ENCODE measurements around the gene ZNF326.

ZNF326 gene

GRCh38 chr1:89957107-89957506, 37.8 kb upstream of the ZNF326 start:
- Histone ChIP-seq H2BK15ac (ENCODE audit: low read length) (no peak overlapping the region), H2BK120ac (ENCODE audit: low read depth, low read length) (no peak overlapping the region), H3K4me2 (ENCODE audit: insufficient read depth, low read length, poor library complexity, severe bottlenecking) (no peak overlapping the region), H3K18ac (ENCODE audit: low read length) (no peak overlapping the region), H3K27me3 (ENCODE audit: control insufficient read depth in 3 of 3, insufficient read depth in 3 of 3, low read depth in 1 of 3, low read length in 3 of 3) (no peaks in the 10 kb centered on the region), H2BK12ac (ENCODE audit: low read length) (no peak overlapping the region), H3K27ac (replicated peaks; ENCODE audit: low read length) (no peak overlapping the region), H3K79me1 (ENCODE audit: low read depth, low read length) (no peaks in the 10 kb centered on the region), H2AK5ac (ENCODE audit: low read depth, low read length) (no peak overlapping the region), H4K8ac (ENCODE audit: low read depth, low read length) (no peak overlapping the region), H3K14ac (ENCODE audit: low read length) (no peak overlapping the region), H3K4ac (ENCODE audit: low read length) (no peak overlapping the region), H3K36me3 (replicated peaks in 1 of 2; ENCODE audit: control insufficient read depth in 2 of 2, insufficient read depth in 2 of 2, low read length in 2 of 2) (no peaks in the 10 kb centered on the region), H3K23ac (ENCODE audit: low read depth, low read length, poor library complexity) (no peak overlapping the region), H2AFZ (ENCODE audit: low read length) (no peak overlapping the region), H3K9ac (ENCODE audit: low read depth, low read length, poor library complexity) (no peak overlapping the region), H4K91ac (ENCODE audit: low read depth, low read length, poor library complexity) (no peak overlapping the region), H3K4me1 (ENCODE audit: control insufficient read depth in 2 of 2, insufficient read depth in 1 of 2, low read depth in 1 of 2, low read length in 2 of 2) (no peaks in the 10 kb centered on the region), H2BK5ac (ENCODE audit: low read length) (no peak overlapping the region), H3K4me3 (ENCODE audit: low read length in 2 of 2) (no peak overlapping the region), H3K9me3 (replicated peaks in 1 of 2; ENCODE audit: control insufficient read depth in 2 of 2, insufficient read depth in 1 of 2, low read depth in 1 of 2, low read length in 2 of 2) (no peaks in the 10 kb centered on the region)
- no peak for DNase-seq (ENCODE audit: low spot score)
- no CpG with 5 or more reads among the region's 1 CpG for WGBS, 2 donors (ENCODE audit: extremely low coverage in 2 of 2, insufficient read length in 2 of 2, insufficient replicate concordance in 1 of 2)

- no peaks in the 10 kb centered on the region for H3K4me1 ChIP-seq (ENCODE audit: control insufficient read depth in 2 of 2, insufficient read depth in 1 of 2, low read depth in 1 of 2, low read length in 2 of 2)
- H3K27ac ChIP-seq (replicated peaks; ENCODE audit: low read length) = no peak overlapping the region
- H3K4ac ChIP-seq (ENCODE audit: low read length) = no peak overlapping the region
- no peak overlapping the region for H3K9ac ChIP-seq (ENCODE audit: low read depth, low read length, poor library complexity)
- H4K91ac ChIP-seq (ENCODE audit: low read depth, low read length, poor library complexity) = no peak overlapping the region
- H2BK120ac ChIP-seq (ENCODE audit: low read depth, low read length) = no peak overlapping the region
- no peak overlapping the region for H4K8ac ChIP-seq (ENCODE audit: low read depth, low read length)
- WGBS, 2 donors (ENCODE audit: extremely low coverage in 2 of 2, insufficient read length in 2 of 2, insufficient replicate concordance in 1 of 2) = no CpG with 5 or more reads among the region's 7 CpGs
- no peaks in the 10 kb centered on the region for H3K36me3 ChIP-seq (replicated peaks in 1 of 2; ENCODE audit: control insufficient read depth in 2 of 2, insufficient read depth in 2 of 2, low read length in 2 of 2)
- no peak overlapping the region for H2AFZ ChIP-seq (ENCODE audit: low read length)
- no peak for DNase-seq (ENCODE audit: low spot score)
- no peak overlapping the region for H2BK12ac ChIP-seq (ENCODE audit: low read length)
- no peak overlapping the region for H3K4me3 ChIP-seq (ENCODE audit: low read length in 2 of 2)
- no peak overlapping the region for H2BK15ac ChIP-seq (ENCODE audit: low read length)
- H3K27me3 ChIP-seq (ENCODE audit: control insufficient read depth in 3 of 3, insufficient read depth in 3 of 3, low read depth in 1 of 3, low read length in 3 of 3) = no peaks in the 10 kb centered on the region
- H2AK5ac ChIP-seq (ENCODE audit: low read depth, low read length) = no peak overlapping the region
- H3K9me3 ChIP-seq (replicated peaks in 1 of 2; ENCODE audit: control insufficient read depth in 2 of 2, insufficient read depth in 1 of 2, low read depth in 1 of 2, low read length in 2 of 2) = no peaks in the 10 kb centered on the region
- H3K18ac ChIP-seq (ENCODE audit: low read length) = no peak overlapping the region
- H2BK5ac ChIP-seq (ENCODE audit: low read length) = no peak overlapping the region
- no peaks in the 10 kb centered on the region for H3K79me1 ChIP-seq (ENCODE audit: low read depth, low read length)
- no peak overlapping the region for H3K23ac ChIP-seq (ENCODE audit: low read depth, low read length, poor library complexity)
- H3K14ac ChIP-seq (ENCODE audit: low read length) = no peak overlapping the region
- no peak overlapping the region for H3K4me2 ChIP-seq (ENCODE audit: insufficient read depth, low read length, poor library complexity, severe bottlenecking)
These were observed 35.9 kb upstream of the ZNF326 start for GRCh38 chr1:89958851-89959654.

GRCh38 chr1:89959719-89960118, 35.2 kb upstream of the ZNF326 start:
- Histone ChIP-seq H3K79me1 (ENCODE audit: low read depth, low read length) (no peaks in the 10 kb centered on the region), H3K36me3 (replicated peaks in 1 of 2; ENCODE audit: control insufficient read depth in 2 of 2, insufficient read depth in 2 of 2, low read length in 2 of 2) (no peaks in the 10 kb centered on the region), H3K9me3 (replicated peaks in 1 of 2; ENCODE audit: control insufficient read depth in 2 of 2, insufficient read depth in 1 of 2, low read depth in 1 of 2, low read length in 2 of 2) (no peaks in the 10 kb centered on the region), H3K4me1 (ENCODE audit: control insufficient read depth in 2 of 2, insufficient read depth in 1 of 2, low read depth in 1 of 2, low read length in 2 of 2) (no peaks in the 10 kb centered on the region), H3K14ac (ENCODE audit: low read length) (no peak overlapping the region), H4K8ac (ENCODE audit: low read depth, low read length) (no peak overlapping the region), H3K9ac (ENCODE audit: low read depth, low read length, poor library complexity) (no peak overlapping the region), H3K4me2 (ENCODE audit: insufficient read depth, low read length, poor library complexity, severe bottlenecking) (no peak overlapping the region), H3K4me3 (ENCODE audit: low read length in 2 of 2) (no peak overlapping the region), H2BK12ac (ENCODE audit: low read length) (no peak overlapping the region), H3K4ac (ENCODE audit: low read length) (no peak overlapping the region), H3K18ac (ENCODE audit: low read length) (no peak overlapping the region), H2AFZ (ENCODE audit: low read length) (no peak overlapping the region), H3K27ac (replicated peaks; ENCODE audit: low read length) (no peak overlapping the region), H2BK5ac (ENCODE audit: low read length) (no peak overlapping the region), H3K23ac (ENCODE audit: low read depth, low read length, poor library complexity) (no peak overlapping the region), H2BK15ac (ENCODE audit: low read length) (no peak overlapping the region), H2AK5ac (ENCODE audit: low read depth, low read length) (no peak overlapping the region), H3K27me3 (ENCODE audit: control insufficient read depth in 3 of 3, insufficient read depth in 3 of 3, low read depth in 1 of 3, low read length in 3 of 3) (no peaks in the 10 kb centered on the region), H2BK120ac (ENCODE audit: low read depth, low read length) (no peak overlapping the region), H4K91ac (ENCODE audit: low read depth, low read length, poor library complexity) (no peak overlapping the region)
- no CpG with 5 or more reads among the region's 2 CpGs for WGBS, 2 donors (ENCODE audit: extremely low coverage in 2 of 2, insufficient read length in 2 of 2, insufficient replicate concordance in 1 of 2)
- no peak for DNase-seq (ENCODE audit: low spot score)

- Histone ChIP-seq H4K8ac (ENCODE audit: low read depth, low read length) (no peak overlapping the region), H4K91ac (ENCODE audit: low read depth, low read length, poor library complexity) (no peak overlapping the region), H3K27me3 (ENCODE audit: control insufficient read depth in 3 of 3, insufficient read depth in 3 of 3, low read depth in 1 of 3, low read length in 3 of 3) (no peaks in the 10 kb centered on the region), H2AK5ac (ENCODE audit: low read depth, low read length) (no peak overlapping the region), H3K4me3 (ENCODE audit: low read length in 2 of 2) (no peak overlapping the region), H3K9me3 (replicated peaks in 1 of 2; ENCODE audit: control insufficient read depth in 2 of 2, insufficient read depth in 1 of 2, low read depth in 1 of 2, low read length in 2 of 2) (no peaks in the 10 kb centered on the region), H3K27ac (replicated peaks; ENCODE audit: low read length) (no peak overlapping the region), H3K14ac (ENCODE audit: low read length) (no peak overlapping the region), H2AFZ (ENCODE audit: low read length) (no peak overlapping the region), H2BK5ac (ENCODE audit: low read length) (no peak overlapping the region), H3K9ac (ENCODE audit: low read depth, low read length, poor library complexity) (no peak overlapping the region), H3K18ac (ENCODE audit: low read length) (no peak overlapping the region), H2BK120ac (ENCODE audit: low read depth, low read length) (no peak overlapping the region), H3K79me1 (ENCODE audit: low read depth, low read length) (no peaks in the 10 kb centered on the region), H3K36me3 (replicated peaks in 1 of 2; ENCODE audit: control insufficient read depth in 2 of 2, insufficient read depth in 2 of 2, low read length in 2 of 2) (no peaks in the 10 kb centered on the region), H2BK15ac (ENCODE audit: low read length) (no peak overlapping the region), H3K23ac (ENCODE audit: low read depth, low read length, poor library complexity) (no peak overlapping the region), H3K4me2 (ENCODE audit: insufficient read depth, low read length, poor library complexity, severe bottlenecking) (no peak overlapping the region), H3K4me1 (ENCODE audit: control insufficient read depth in 2 of 2, insufficient read depth in 1 of 2, low read depth in 1 of 2, low read length in 2 of 2) (peaks cover 0 to 2% of the 10 kb centered on the region in 2 donors), H2BK12ac (ENCODE audit: low read length) (no peak overlapping the region), H3K4ac (ENCODE audit: low read length) (no peak overlapping the region)
- DNase-seq (ENCODE audit: low spot score) = no peak
- no CpG with 5 or more reads among the region's 6 CpGs for WGBS, 2 donors (ENCODE audit: extremely low coverage in 2 of 2, insufficient read length in 2 of 2, insufficient replicate concordance in 1 of 2)
These were observed 32.7 kb upstream of the ZNF326 start for GRCh38 chr1:89962024-89962741.

All from neuronal stem cell (in vitro differentiated cells).